IPS-15b (cell line): ENCODE results near the gene LCN12.

Source experiments
- H3K27me3 ChIP-seq: one replicate; pipeline ENCODE4 v1.6.1; 2013; ENCODE audit warnings: low read length; ENCODE audit not compliant: control insufficient read depth, insufficient read depth
- H3K36me3 ChIP-seq: one replicate; pipeline ENCODE4 v1.6.1; 2013; ENCODE audit warnings: low read length; ENCODE audit not compliant: control insufficient read depth, insufficient read depth
- H3K4me1 ChIP-seq: one replicate; pipeline ENCODE4 v1.6.1; 2013; ENCODE audit warnings: mild to moderate bottlenecking, low read length; ENCODE audit not compliant: control insufficient read depth, insufficient read depth
- H3K4me3 ChIP-seq: one replicate; pipeline ENCODE4 v1.5.1; 2013; ENCODE audit warnings: low read depth, low read length
- H3K9ac ChIP-seq: one replicate; pipeline ENCODE4 v1.6.1; 2013; ENCODE audit warnings: low read depth, mild to moderate bottlenecking, low read length
- H3K9me3 ChIP-seq: one replicate; pipeline ENCODE4 v1.6.1; 2013; ENCODE audit warnings: mild to moderate bottlenecking, low read length; ENCODE audit not compliant: control insufficient read depth, insufficient read depth

LCN12 gene

GRCh38 chr9:136951541-136952320, at the start of gene LCN12:
Gene LCN12, plus strand, starts transcription at chr9:136952273. Its CDS starts 55 bp downstream, at chr9:136952328.
- Histone ChIP-seq H3K36me3 (no peaks in the 10 kb centered on the region), H3K4me3 (no peak within 1 kb of the TSS), H3K9ac (no peak within 1 kb of the TSS), H3K4me1 (no peaks in the 10 kb centered on the region), H3K9me3 (no peaks in the 10 kb centered on the region), H3K27me3 (no peaks in the 10 kb centered on the region)

- no peaks in the 10 kb centered on the region for H3K27me3 ChIP-seq
- H3K4me3 ChIP-seq: no peak overlapping the region
- no peaks in the 10 kb centered on the region for H3K4me1 ChIP-seq
- H3K9ac ChIP-seq: no peak overlapping the region
- peaks cover 38% of the 10 kb centered on the region for H3K36me3 ChIP-seq
- no peaks in the 10 kb centered on the region for H3K9me3 ChIP-seq
Observed at GRCh38 chr9:136903041-136903554, 49.0 kb upstream of the LCN12 start.

DNA sequence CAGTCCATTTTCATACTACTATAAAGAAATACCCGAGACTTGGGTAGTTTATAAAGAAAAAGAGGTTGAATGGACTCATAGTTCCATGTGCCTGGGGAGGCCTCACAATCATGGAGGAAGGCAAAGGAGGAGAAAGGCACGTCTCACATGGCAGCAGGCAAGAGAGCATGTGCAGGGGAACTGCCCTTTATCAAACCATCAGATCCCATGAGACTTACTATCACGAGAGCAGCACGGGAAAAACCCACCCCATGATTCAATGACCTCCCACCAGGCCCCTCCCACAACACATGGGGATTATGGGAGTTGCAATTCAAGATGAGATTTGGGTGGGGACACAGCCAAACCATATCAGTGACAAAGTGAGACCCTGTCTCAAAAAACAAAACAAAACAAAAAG, 45.8 kb upstream of the LCN12 start:
- Histone ChIP-seq H3K4me3 (no peak overlapping the region), H3K27me3 (no peaks in the 10 kb centered on the region), H3K4me1 (no peaks in the 10 kb centered on the region), H3K9ac (no peak overlapping the region), H3K9me3 (no peaks in the 10 kb centered on the region), H3K36me3 (peaks cover 45% of the 10 kb centered on the region)

- no peaks in the 10 kb centered on the region for H3K4me1 ChIP-seq
- H3K4me3 ChIP-seq: no peak overlapping the region
- H3K9ac ChIP-seq: no peak overlapping the region
- H3K27me3 ChIP-seq: no peaks in the 10 kb centered on the region
- H3K36me3 ChIP-seq: peaks cover 39% of the 10 kb centered on the region
- no peaks in the 10 kb centered on the region for H3K9me3 ChIP-seq
Observed at GRCh38 chr9:136907011-136907914, 44.8 kb upstream of the LCN12 start.

DNA sequence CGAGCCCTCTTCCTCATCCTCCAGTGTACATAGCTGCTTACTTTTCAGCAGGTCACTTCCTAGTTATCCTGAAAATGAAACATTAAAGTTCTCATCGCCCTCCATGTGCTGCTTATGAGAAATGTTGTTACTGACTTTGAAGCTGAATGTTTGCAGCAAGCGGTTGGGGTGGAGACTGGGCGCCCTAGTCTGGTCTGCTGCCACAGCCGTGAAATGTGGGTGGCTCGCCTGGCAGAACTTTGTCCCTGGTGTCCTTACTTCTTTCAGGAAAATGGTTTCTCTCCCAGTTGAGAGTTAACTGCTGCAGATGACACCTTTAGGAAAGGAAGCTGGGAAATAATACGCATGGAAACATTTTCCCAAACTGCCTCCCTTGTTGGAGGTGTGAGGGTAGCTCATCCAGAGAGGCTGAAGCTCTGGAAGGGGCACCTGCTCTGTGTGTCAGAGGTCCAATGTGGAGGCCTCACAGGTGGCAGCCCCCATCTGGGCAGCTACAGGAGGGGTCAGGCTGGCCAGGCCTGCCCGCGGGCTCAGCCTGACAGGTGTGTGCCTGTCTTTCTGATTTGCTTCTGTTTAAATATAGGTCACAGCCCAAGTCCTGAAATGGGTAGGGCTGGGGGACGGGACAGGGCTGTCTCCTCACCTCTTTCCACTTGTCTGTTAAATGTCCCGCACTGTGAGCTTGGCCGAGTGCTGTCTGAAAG, 41.7 kb upstream of the LCN12 start:
- Histone ChIP-seq H3K9ac (no peak overlapping the region), H3K9me3 (no peaks in the 10 kb centered on the region), H3K4me3 (no peak overlapping the region), H3K36me3 (peaks cover 44% of the 10 kb centered on the region), H3K27me3 (no peaks in the 10 kb centered on the region), H3K4me1 (no peaks in the 10 kb centered on the region)

DNA sequence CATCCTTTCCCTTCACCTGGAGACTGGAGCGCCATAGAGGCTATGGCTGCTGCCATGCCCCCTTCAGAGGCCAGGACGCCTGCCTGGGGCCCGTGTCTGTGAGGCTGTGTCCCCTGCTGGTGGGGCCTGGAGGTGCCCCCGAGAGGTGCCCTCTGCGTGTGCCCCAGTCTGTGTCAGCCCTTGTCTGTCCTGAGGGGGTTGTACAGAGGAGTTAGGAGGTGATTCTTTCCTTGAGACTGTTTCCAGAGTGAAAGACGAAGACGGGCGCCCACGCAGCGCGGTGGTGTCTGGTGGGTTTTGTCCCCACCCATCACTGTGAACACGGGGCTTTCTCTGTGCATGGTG, 41.2 kb upstream of the LCN12 start:
- Histone ChIP-seq H3K9ac (no peak overlapping the region), H3K9me3 (no peaks in the 10 kb centered on the region), H3K4me3 (no peak overlapping the region), H3K36me3 (peaks cover 49% of the 10 kb centered on the region), H3K4me1 (no peaks in the 10 kb centered on the region), H3K27me3 (no peaks in the 10 kb centered on the region)

GRCh38 chr9:136913701-136914438, 38.2 kb upstream of the LCN12 start:
- H3K4me1 ChIP-seq: no peaks in the 10 kb centered on the region
- no peak overlapping the region for H3K4me3 ChIP-seq
- peaks cover 54% of the 10 kb centered on the region for H3K36me3 ChIP-seq
- no peak overlapping the region for H3K9ac ChIP-seq
- no peaks in the 10 kb centered on the region for H3K9me3 ChIP-seq
- no peaks in the 10 kb centered on the region for H3K27me3 ChIP-seq

- no peak overlapping the region for H3K4me3 ChIP-seq
- H3K36me3 ChIP-seq: peaks cover 49% of the 10 kb centered on the region
- no peaks in the 10 kb centered on the region for H3K9me3 ChIP-seq
- H3K27me3 ChIP-seq: no peaks in the 10 kb centered on the region
- no peak overlapping the region for H3K9ac ChIP-seq
- no peaks in the 10 kb centered on the region for H3K4me1 ChIP-seq
Observed at GRCh38 chr9:136915632-136916329, 36.3 kb upstream of the LCN12 start.

DNA sequence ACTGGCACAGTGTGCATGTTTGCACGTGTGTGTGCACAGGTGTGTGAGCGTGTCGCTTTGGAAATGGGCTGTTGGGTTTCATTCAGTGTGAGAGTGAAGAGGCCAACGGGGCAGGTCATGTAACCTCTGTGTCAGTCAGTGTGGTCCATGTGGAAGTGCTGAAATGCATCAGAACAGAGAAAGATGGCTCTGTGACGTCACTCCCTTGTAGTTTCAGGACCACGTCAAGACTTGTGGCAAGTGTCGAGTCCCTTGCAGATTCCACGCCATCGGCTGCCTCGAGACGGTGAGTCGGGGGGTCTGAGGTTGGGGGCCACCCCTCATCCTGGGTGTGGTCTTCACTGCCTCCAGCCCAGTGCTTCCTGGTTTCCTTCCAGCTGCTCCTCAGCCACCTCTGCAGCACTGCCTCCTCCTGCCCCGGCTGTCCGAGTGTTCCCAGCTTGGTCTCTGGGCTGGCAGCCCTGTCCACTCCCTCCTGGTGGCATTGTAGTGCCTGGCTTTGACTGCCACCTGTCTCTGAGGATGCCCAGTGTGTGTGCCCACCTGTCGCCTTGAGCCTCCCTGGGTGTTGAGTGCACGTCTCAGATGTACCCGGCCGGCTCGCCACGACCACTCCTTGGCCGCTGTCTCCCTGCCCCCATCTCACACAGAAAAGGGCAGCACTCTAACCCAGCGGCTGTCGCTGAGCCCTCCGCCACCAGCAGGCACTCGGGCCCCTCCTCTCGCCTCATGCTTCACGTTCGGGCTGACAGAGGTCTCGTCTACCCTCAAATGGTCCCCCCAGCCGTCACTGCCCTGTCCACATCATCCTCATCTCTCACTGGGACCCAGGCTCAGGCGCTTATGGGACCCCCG, 35.5 kb upstream of the LCN12 start:
- no peaks in the 10 kb centered on the region for H3K9me3 ChIP-seq
- no peak overlapping the region for H3K9ac ChIP-seq
- no peak overlapping the region for H3K4me3 ChIP-seq
- no peaks in the 10 kb centered on the region for H3K27me3 ChIP-seq
- H3K36me3 ChIP-seq: peaks cover 49% of the 10 kb centered on the region
- no peaks in the 10 kb centered on the region for H3K4me1 ChIP-seq

- H3K36me3 ChIP-seq: peaks cover 56% of the 10 kb centered on the region
- H3K9ac ChIP-seq: no peak overlapping the region
- H3K9me3 ChIP-seq: no peaks in the 10 kb centered on the region
- H3K4me1 ChIP-seq: no peaks in the 10 kb centered on the region
- H3K4me3 ChIP-seq: no peak overlapping the region
- no peaks in the 10 kb centered on the region for H3K27me3 ChIP-seq
Observed at GRCh38 chr9:136917902-136918301, 34.2 kb upstream of the LCN12 start.
